Activated naive CD8-positive, alpha-beta T cell treated with anti-CD3 and anti-CD28 coated beads, Interleukin-2, amount 50 U/mL, for 24 hours (primary cell): ENCODE measurements around the gene ABHD3.
"Not testable (repeated sequence)": the region's sequence is repeated elsewhere in the genome, so short reads cannot be mapped to it uniquely, and the experiment has no call there.

Experiments used
- ATAC-seq: fragments of 150-1000 bp; cut with Tn5 transposase; one replicate; pipeline ENCODE4 v1.10.0; 2021
- DNase-seq: peaks from one replicate; pipeline ENCODE4 v3.0.0; 2021
- H3K27ac Mint-ChIP-seq: one replicate; pipeline ENCODE4 v1.8.0; 2021; ENCODE audit warnings: mild to moderate bottlenecking, mixed read lengths
- H3K27me3 Mint-ChIP-seq: one replicate; pipeline ENCODE4 v1.8.0; 2021; ENCODE audit warnings: mixed read lengths
- H3K36me3 Mint-ChIP-seq: one replicate; pipeline ENCODE4 v1.8.0; 2021; ENCODE audit warnings: low read depth, mixed read lengths
- H3K4me1 Mint-ChIP-seq: one replicate; pipeline ENCODE4 v1.8.0; 2021; ENCODE audit warnings: mixed read lengths
- H3K4me3 Mint-ChIP-seq: one replicate; pipeline ENCODE4 v1.8.0; 2021; ENCODE audit warnings: mild to moderate bottlenecking, moderate library complexity, mixed read lengths
- H3K9me3 Mint-ChIP-seq: one replicate; pipeline ENCODE4 v1.8.0; 2021; ENCODE audit warnings: mixed read lengths

Gene ABHD3

GRCh38 chr18:21704603-21705364, at the start of gene ABHD3:
ABHD3 (minus strand) TSS chr18:21704774; CDS start chr18:21704665, 109 bp downstream.
- Mint-ChIP-seq H3K27me3 (no peaks in the 10 kb centered on the region), H3K4me1 (peaks cover 17% of the 10 kb centered on the region), H3K27ac (peak within 1 kb of the TSS; percentile 83), H3K36me3 (peaks cover 9% of the 10 kb centered on the region), H3K9me3 (no peaks in the 10 kb centered on the region), H3K4me3 (peak within 1 kb of the TSS; percentile 92)
- DNase-seq (peak; percentile 90), ATAC-seq (peak; percentile 97)

GRCh38 chr18:21747764-21748693, 43.5 kb upstream of the ABHD3 start:
- Mint-ChIP-seq H3K27me3 (no peaks in the 10 kb centered on the region), H3K27ac (no peak overlapping the region), H3K4me3 (no peak overlapping the region), H3K36me3 (peaks cover 3% of the 10 kb centered on the region), H3K9me3 (no peaks in the 10 kb centered on the region), H3K4me1 (peaks cover 41% of the 10 kb centered on the region)
- DNase-seq = no peak
- no peak for ATAC-seq

- no peak for ATAC-seq
- Mint-ChIP-seq H3K36me3 (peaks cover 3% of the 10 kb centered on the region), H3K27ac (no peak overlapping the region), H3K27me3 (no peaks in the 10 kb centered on the region), H3K9me3 (no peaks in the 10 kb centered on the region), H3K4me3 (no peak overlapping the region), H3K4me1 (peaks cover 48% of the 10 kb centered on the region)
- no peak for DNase-seq
These were observed 42.7 kb upstream of the ABHD3 start for GRCh38 chr18:21747268-21747667.

GRCh38 chr18:21745231-21745630, 40.7 kb upstream of the ABHD3 start:
- peaks cover 53% of the 10 kb centered on the region for H3K4me1 Mint-ChIP-seq
- H3K27ac Mint-ChIP-seq = no peak overlapping the region
- DNase-seq (no peak), ATAC-seq (no peak)
- H3K4me3 Mint-ChIP-seq = no peak overlapping the region
- no peaks in the 10 kb centered on the region for H3K9me3 Mint-ChIP-seq
- H3K27me3 Mint-ChIP-seq = no peaks in the 10 kb centered on the region
- H3K36me3 Mint-ChIP-seq = peaks cover 3% of the 10 kb centered on the region

GRCh38 chr18:21743166-21743832, 38.7 kb upstream of the ABHD3 start:
- H3K36me3 Mint-ChIP-seq = peaks cover 3% of the 10 kb centered on the region
- H3K4me1 Mint-ChIP-seq = peaks cover 56% of the 10 kb centered on the region
- H3K9me3 Mint-ChIP-seq = no peaks in the 10 kb centered on the region
- peak overlapping the region; percentile 67 for H3K27ac Mint-ChIP-seq
- no peaks in the 10 kb centered on the region for H3K27me3 Mint-ChIP-seq
- no peak for ATAC-seq
- peak overlapping the region; percentile 42 for H3K4me3 Mint-ChIP-seq
- DNase-seq = no peak

GRCh38 chr18:21742315-21742687, 37.7 kb upstream of the ABHD3 start:
- peak overlapping the region; percentile 42 for H3K27ac Mint-ChIP-seq
- H3K4me1 Mint-ChIP-seq = peaks cover 47% of the 10 kb centered on the region
- DNase-seq (no peak), ATAC-seq (no peak)
- H3K9me3 Mint-ChIP-seq = peaks cover 3% of the 10 kb centered on the region
- H3K4me3 Mint-ChIP-seq = peak overlapping the region; percentile 83
- H3K36me3 Mint-ChIP-seq = peaks cover 3% of the 10 kb centered on the region
- no peaks in the 10 kb centered on the region for H3K27me3 Mint-ChIP-seq

GRCh38 chr18:21741562-21742314, 37.2 kb upstream of the ABHD3 start:
- peaks cover 43% of the 10 kb centered on the region for H3K4me1 Mint-ChIP-seq
- peak overlapping the region; percentile 42 for H3K27ac Mint-ChIP-seq
- H3K9me3 Mint-ChIP-seq = peaks cover 8% of the 10 kb centered on the region
- H3K36me3 Mint-ChIP-seq = peaks cover 3% of the 10 kb centered on the region
- DNase-seq (peak; percentile 47), ATAC-seq (no peak)
- H3K4me3 Mint-ChIP-seq = peak overlapping the region; percentile 83
- H3K27me3 Mint-ChIP-seq = no peaks in the 10 kb centered on the region

GRCh38 chr18:21741312-21741561, 36.7 kb upstream of the ABHD3 start:
- Mint-ChIP-seq H3K27ac (no peak overlapping the region), H3K4me3 (peak overlapping the region; percentile 83), H3K36me3 (peaks cover 4% of the 10 kb centered on the region), H3K4me1 (peaks cover 38% of the 10 kb centered on the region), H3K9me3 (peaks cover 13% of the 10 kb centered on the region), H3K27me3 (no peaks in the 10 kb centered on the region)
- DNase-seq (no peak), ATAC-seq (no peak)

GRCh38 chr18:21740538-21741311, 36.2 kb upstream of the ABHD3 start, which contains the start of gene MIB1:
MIB1 (plus strand) TSS chr18:21740792; CDS start chr18:21741584, 792 bp downstream.
- DNase-seq (peak; percentile 99), ATAC-seq (peak; percentile 99)
- peaks cover 15% of the 10 kb centered on the region for H3K9me3 Mint-ChIP-seq
- H3K4me3 Mint-ChIP-seq = peak within 1 kb of the TSS; percentile 93
- peaks cover 4% of the 10 kb centered on the region for H3K36me3 Mint-ChIP-seq
- H3K4me1 Mint-ChIP-seq = peaks cover 35% of the 10 kb centered on the region
- peak within 1 kb of the TSS; percentile 96 for H3K27ac Mint-ChIP-seq
- no peaks in the 10 kb centered on the region for H3K27me3 Mint-ChIP-seq

- Mint-ChIP-seq H3K27ac (peak overlapping the region; percentile 96), H3K27me3 (no peaks in the 10 kb centered on the region), H3K9me3 (peaks cover 15% of the 10 kb centered on the region), H3K4me1 (peaks cover 33% of the 10 kb centered on the region), H3K4me3 (peak overlapping the region; percentile 93), H3K36me3 (peaks cover 4% of the 10 kb centered on the region)
- DNase-seq (no peak), ATAC-seq (peak; percentile 3)
These were observed 35.3 kb upstream of the ABHD3 start for GRCh38 chr18:21739604-21740537.

- not testable (repeated sequence) for H3K27me3 Mint-ChIP-seq, ATAC-seq, H3K27ac Mint-ChIP-seq, DNase-seq, H3K36me3 Mint-ChIP-seq, H3K4me3 Mint-ChIP-seq
- Mint-ChIP-seq H3K9me3 (peaks cover 15% of the 10 kb centered on the region), H3K4me1 (peaks cover 11% of the 10 kb centered on the region)
These were observed 32.4 kb upstream of the ABHD3 start for GRCh38 chr18:21736926-21737325.

- peaks cover 1% of the 10 kb centered on the region for H3K36me3 Mint-ChIP-seq
- ATAC-seq (no peak), DNase-seq (no peak)
- no peak overlapping the region for H3K4me3 Mint-ChIP-seq
- H3K27me3 Mint-ChIP-seq = no peaks in the 10 kb centered on the region
- peaks cover 9% of the 10 kb centered on the region for H3K4me1 Mint-ChIP-seq
- peaks cover 15% of the 10 kb centered on the region for H3K9me3 Mint-ChIP-seq
- H3K27ac Mint-ChIP-seq = no peak overlapping the region
These were observed 31.0 kb upstream of the ABHD3 start for GRCh38 chr18:21735452-21736015.
